Subcutaneous preadipocyte (primary cell): ENCODE results near the gene APP. TPM values are rescaled to one million over a fixed set of nuclear protein-coding genes. Genes with fewer than 3 reads are reported as not detected.

Experiments used
- small RNA-seq: library from RNA; depleted of rRNA; stranded (forward); fragments of <200 nt; gene quantifications from one replicate; pipeline ENCODE3, GENCODE V24; 2012
- total RNA-seq: library from RNA; depleted of rRNA; stranded (reverse); fragments of >200 nt; gene quantifications from 2 replicates; pipeline ENCODE4 v1.2.3, GENCODE V29; 2012

Gene APP
- 231 and 315 TPM in 2 replicates for total RNA-seq

DNA sequence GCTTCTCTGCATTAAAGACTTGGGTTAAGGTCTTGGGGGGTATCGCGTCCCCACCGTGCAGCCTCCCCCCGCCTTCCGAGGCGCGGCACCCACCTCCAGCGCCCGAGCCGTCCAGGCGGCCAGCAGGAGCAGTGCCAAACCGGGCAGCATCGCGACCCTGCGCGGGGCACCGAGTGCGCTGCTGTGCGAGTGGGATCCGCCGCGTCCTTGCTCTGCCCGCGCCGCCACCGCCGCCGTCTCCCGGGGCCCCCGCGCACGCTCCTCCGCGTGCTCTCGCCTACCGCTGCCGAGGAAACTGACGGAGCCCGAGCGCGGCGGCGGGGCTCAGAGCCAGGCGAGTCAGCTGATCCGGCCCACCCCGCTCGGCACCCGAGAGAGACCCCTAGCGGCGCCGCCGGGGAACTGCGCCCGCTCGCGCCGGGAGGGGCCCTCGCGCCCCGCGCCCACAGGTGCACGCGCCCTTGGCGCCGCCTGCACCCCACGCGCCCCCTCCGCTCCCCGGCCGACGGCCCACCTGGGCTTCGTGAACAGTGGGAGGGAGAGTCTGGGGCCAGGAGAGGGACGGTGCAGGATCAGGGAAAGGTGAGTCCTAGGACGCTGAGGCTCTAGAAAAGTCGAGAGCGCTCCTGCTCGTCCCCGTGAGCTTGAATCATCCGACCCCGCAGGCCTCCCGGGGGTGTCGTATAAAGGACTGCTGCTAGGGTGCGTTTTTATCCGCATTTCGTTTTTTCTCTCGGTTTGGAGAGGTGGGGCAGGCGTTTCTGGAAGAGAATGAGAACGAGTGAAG lies at the start of gene APP:
TSS of gene APP (minus strand) at position 300 of the 787 bp plus-strand sequence. CDS start at position 150, 150 bp downstream.

Small RNA genes lying within 50 kb of the gene (small RNA-seq; reads per million reads assigned to genes)
- gene RNU6-123P: not detected
- not detected for gene RNU6-926P
